ENCODE data around the gene XYLT1. TPM values are rescaled to one million over a fixed set of nuclear protein-coding genes. Genes with fewer than 3 reads are reported as not detected.

Gene XYLT1
- total RNA-seq, 1 experiment from 2014 or later = 25.0 TPM

GRCh38 chr16:17084130-17084529 lies 386.6 kb downstream of the XYLT1 start:
- Mint-ChIP-seq H3K4me1 (peaks cover 55% of the 10 kb centered on the region), H3K36me3 (peaks cover 12% of the 10 kb centered on the region), H3K27ac (peak overlapping the region; percentile 83), H3K9me3 (peaks cover 25% of the 10 kb centered on the region), H3K4me3 (peak overlapping the region; percentile 20; the same call in 1 of the 2 replicates), H3K27me3 (ENCODE audit: low read depth) (peaks cover 23% of the 10 kb centered on the region)
- no peak for ATAC-seq
- TF ChIP-seq ATF6 (CRISPR knock-in tag; IDR thresholded peaks at IDR 0.05) (no peak), ZNF671 (CRISPR knock-in tag; IDR thresholded peaks at IDR 0.05) (no peak), ZNF138 (CRISPR knock-in tag; conservative IDR thresholded peaks at IDR 0.05) (no peak), SP1 (CRISPR knock-in tag; conservative IDR thresholded peaks at IDR 0.05) (no peak), MXD4 (CRISPR knock-in tag; IDR thresholded peaks at IDR 0.05; ENCODE audit: borderline replicate concordance) (no peak), ZNF121 (CRISPR knock-in tag; IDR thresholded peaks at IDR 0.05) (no peak), ESRRA (CRISPR knock-in tag; IDR thresholded peaks at IDR 0.05; ENCODE audit: borderline replicate concordance) (no peak), ZNF263 (CRISPR knock-in tag; IDR thresholded peaks at IDR 0.05; ENCODE audit: low read depth) (no peak), ZBTB21 (CRISPR knock-in tag; IDR thresholded peaks at IDR 0.05; ENCODE audit: borderline replicate concordance) (no peak), NR1H2 (CRISPR knock-in tag; IDR thresholded peaks at IDR 0.05) (no peak), FOXK1 (CRISPR knock-in tag; IDR thresholded peaks at IDR 0.05) (no peak), HMGXB4 (CRISPR knock-in tag; IDR thresholded peaks at IDR 0.05) (no peak), CREB1 (CRISPR knock-in tag; IDR thresholded peaks at IDR 0.05) (no peak), NR2C2 (CRISPR knock-in tag; IDR thresholded peaks at IDR 0.05) (no peak), ZNF396 (CRISPR knock-in tag; IDR thresholded peaks at IDR 0.05; ENCODE audit: borderline replicate concordance) (no peak), ZNF425 (CRISPR knock-in tag; conservative IDR thresholded peaks at IDR 0.05) (no peak), ZNF219 (CRISPR knock-in tag; IDR thresholded peaks at IDR 0.05; ENCODE audit: borderline replicate concordance) (no peak)
- TF ChIP-seq, protein P1, sequence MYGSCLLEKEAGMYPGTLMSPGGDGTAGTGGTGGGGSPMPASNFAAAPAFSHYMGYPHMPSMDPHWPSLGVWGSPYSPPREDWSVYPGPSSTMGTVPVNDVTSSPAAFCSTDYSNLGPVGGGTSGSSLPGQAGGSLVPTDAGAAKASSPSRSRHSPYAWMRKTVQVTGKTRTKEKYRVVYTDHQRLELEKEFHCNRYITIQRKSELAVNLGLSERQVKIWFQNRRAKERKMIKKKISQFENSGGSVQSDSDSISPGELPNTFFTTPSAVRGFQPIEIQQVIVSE (CRISPR knock-in tag; IDR thresholded peaks at IDR 0.05; ENCODE audit: borderline replicate concordance) = no peak
- TF ChIP-seq, protein P2, sequence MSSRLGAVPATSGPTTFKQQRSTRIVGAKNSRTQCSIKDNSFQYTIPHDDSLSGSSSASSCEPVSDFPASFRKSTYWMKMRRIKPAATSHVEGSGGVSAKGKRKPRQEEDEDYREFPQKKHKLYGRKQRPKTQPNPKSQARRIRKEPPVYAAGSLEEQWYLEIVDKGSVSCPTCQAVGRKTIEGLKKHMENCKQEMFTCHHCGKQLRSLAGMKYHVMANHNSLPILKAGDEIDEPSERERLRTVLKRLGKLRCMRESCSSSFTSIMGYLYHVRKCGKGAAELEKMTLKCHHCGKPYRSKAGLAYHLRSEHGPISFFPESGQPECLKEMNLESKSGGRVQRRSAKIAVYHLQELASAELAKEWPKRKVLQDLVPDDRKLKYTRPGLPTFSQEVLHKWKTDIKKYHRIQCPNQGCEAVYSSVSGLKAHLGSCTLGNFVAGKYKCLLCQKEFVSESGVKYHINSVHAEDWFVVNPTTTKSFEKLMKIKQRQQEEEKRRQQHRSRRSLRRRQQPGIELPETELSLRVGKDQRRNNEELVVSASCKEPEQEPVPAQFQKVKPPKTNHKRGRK (CRISPR knock-in tag; IDR thresholded peaks at IDR 0.05; ENCODE audit: borderline replicate concordance) = no peak
- no peak for DNase-seq (ENCODE audit: low spot score)
- ChIA-PET CTCF (interaction anchor here (0.9 to 2.1 kb wide), 2 partner anchors 8 to 223 kb away, joined by 3 to 7 read pairs; no protein-coding TSS in a partner anchor), POLR2A (no interaction called here)
